ENCODE data around the gene NT5C3B. TPM values are rescaled to one million over a fixed set of nuclear protein-coding genes. Genes with fewer than 3 reads are reported as not detected.
"Not testable (repeated sequence)": the region's sequence is repeated elsewhere in the genome, so short reads cannot be mapped to it uniquely, and the experiment has no call there.

The NT5C3B gene
- total RNA-seq, 1 experiment from 2014 or later, result 48.8 TPM

DNA sequence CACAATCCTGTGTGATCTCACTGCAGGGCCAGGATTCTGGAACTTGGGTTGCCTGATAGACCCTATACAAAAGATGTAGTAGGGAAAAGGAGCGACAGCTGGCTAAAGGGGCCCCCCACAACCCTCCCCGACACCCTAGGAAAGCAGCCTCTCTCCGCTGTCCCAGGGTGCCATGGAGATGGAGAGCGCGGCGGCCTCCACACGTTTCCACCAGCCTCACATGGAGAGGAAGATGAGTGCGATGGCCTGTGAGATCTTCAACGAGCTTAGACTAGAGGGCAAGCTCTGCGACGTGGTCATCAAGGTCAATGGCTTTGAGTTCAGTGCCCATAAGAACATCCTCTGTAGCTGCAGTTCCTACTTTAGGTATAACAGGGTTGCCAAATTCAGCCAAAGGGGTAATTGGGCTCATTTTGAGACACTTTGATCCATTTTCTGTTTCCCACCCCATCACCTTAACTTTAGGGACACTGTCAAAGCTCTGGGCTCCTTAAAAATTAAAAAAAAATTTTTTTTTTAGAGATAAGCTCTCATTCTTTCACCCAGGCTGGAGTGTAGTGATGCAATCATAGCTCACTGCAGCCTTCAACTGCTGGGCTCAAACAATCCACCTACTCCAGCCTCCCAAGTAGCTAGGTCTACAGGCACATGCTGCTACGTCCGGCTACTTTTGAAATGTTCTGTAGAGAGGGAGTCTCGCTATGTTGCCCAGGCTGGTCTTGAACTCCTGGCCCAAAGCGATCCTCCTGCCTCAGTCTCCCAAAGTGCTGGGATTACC, 1.9 kb upstream of the NT5C3B start, which contains the start of gene KLHL10:
KLHL10 (plus strand) TSS at position 65 of the 778 bp plus-strand sequence; CDS start at position 173, 108 bp downstream.
- ChIA-PET POLR2A (ENCODE audit: unreplicated experiment) (interaction anchor here (0.6 kb wide), 1 partner anchor 83 kb away, joined by 7 read pairs; no protein-coding TSS in a partner anchor), CTCF (interaction anchor here (0.6 kb wide), 2 partner anchors 21 to 84 kb away, joined by 4 to 6 read pairs; no protein-coding TSS in a partner anchor)
- intact Hi-C loops (cut with micrococcal nuclease; ENCODE audit: unreplicated experiment), result no loop called here
- Histone ChIP-seq H3K79me2 (ENCODE audit: low read depth) (0 out of 2 replicates have a peak, but pooled peaks cover 8% of the 10 kb centered on the region), H3K36me3 (ENCODE audit: low read depth) (no peaks in the 10 kb centered on the region), H3K27ac (no peak within 1 kb of the TSS), H3K4me2 (peak within 1 kb of the TSS; percentile 93), H3K9me2 (ENCODE audit: insufficient read depth) (no peaks in the 10 kb centered on the region), H2AFZ (peak within 1 kb of the TSS; percentile 96), H3F3A (ENCODE audit: insufficient read depth, low read depth) (no peaks in the 10 kb centered on the region; the same call in 1 of the 2 replicates), H4K20me1 (ENCODE audit: insufficient read depth) (no peaks in the 10 kb centered on the region), H3K27me3 (ENCODE audit: insufficient read depth, low read depth) (no peaks in the 10 kb centered on the region), H3K4me1 (replicated peaks; ENCODE audit: insufficient read depth) (peaks cover 11% of the 10 kb centered on the region), H3K9me3 (ENCODE audit: insufficient read depth, low read depth) (no peaks in the 10 kb centered on the region), H3K4me3 (peak within 1 kb of the TSS; percentile 93; the same call in 1 of the 2 replicates)
- BruUV-seq (replicated peaks), result no TSS peak
- TF ChIP-seq, protein P1, sequence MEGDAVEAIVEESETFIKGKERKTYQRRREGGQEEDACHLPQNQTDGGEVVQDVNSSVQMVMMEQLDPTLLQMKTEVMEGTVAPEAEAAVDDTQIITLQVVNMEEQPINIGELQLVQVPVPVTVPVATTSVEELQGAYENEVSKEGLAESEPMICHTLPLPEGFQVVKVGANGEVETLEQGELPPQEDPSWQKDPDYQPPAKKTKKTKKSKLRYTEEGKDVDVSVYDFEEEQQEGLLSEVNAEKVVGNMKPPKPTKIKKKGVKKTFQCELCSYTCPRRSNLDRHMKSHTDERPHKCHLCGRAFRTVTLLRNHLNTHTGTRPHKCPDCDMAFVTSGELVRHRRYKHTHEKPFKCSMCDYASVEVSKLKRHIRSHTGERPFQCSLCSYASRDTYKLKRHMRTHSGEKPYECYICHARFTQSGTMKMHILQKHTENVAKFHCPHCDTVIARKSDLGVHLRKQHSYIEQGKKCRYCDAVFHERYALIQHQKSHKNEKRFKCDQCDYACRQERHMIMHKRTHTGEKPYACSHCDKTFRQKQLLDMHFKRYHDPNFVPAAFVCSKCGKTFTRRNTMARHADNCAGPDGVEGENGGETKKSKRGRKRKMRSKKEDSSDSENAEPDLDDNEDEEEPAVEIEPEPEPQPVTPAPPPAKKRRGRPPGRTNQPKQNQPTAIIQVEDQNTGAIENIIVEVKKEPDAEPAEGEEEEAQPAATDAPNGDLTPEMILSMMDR (conservative IDR thresholded peaks at IDR 0.05), result no peak
- TF ChIP-seq EZH2 (IDR thresholded peaks at IDR 0.05; ENCODE audit: low read depth), result no peak
- DNase-seq, result no peak

DNA sequence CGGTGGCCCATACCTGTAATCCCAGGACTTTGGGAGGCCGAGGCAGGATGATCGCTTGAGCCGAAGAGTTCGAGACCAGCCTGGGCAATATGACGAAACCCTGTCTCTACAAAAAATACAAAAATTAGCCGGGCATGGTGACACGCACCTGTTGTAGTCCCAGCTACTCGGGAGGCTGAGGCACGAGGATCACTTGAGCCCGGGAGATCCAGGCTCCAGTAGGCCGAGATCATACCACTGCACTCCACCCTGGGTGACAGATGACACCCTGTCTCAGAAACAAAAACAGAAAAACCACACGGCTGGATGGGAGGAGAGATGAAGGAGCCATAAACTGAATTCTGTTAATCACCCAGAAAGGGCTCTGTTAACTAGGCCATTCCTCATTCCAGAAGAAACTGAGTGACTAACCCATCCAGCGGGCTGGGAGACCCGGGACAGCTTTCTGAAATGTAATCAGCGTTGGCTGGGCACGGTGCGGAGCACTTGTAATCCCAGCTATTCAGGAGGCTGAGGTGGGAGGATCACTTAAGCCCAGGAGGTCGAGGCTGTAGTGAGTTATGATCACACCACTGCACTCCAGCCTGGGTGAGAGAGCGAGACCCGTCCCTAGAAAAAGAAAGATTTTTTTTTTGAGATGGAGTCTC, 641 bp upstream of the NT5C3B start:
- Histone ChIP-seq H3K4me2 (peak overlapping the region; percentile 93), H2AFZ (peak overlapping the region; percentile 96), H3K27ac (no peak overlapping the region), H3K36me3 (ENCODE audit: low read depth) (0 out of 2 replicates have a peak, but pooled peaks cover 3% of the 10 kb centered on the region), H3K4me1 (replicated peaks; ENCODE audit: insufficient read depth) (peaks cover 11% of the 10 kb centered on the region), H3K79me2 (ENCODE audit: low read depth) (0 out of 2 replicates have a peak, but pooled peaks cover 8% of the 10 kb centered on the region), H3K4me3 (peak overlapping the region; percentile 93), H3K27me3 (ENCODE audit: insufficient read depth, low read depth) (no peaks in the 10 kb centered on the region), H3F3A (ENCODE audit: insufficient read depth, low read depth) (no peaks in the 10 kb centered on the region), H3K9me3 (ENCODE audit: insufficient read depth, low read depth) (no peaks in the 10 kb centered on the region), H4K20me1 (ENCODE audit: insufficient read depth) (no peaks in the 10 kb centered on the region), H3K9me2 (ENCODE audit: insufficient read depth) (no peaks in the 10 kb centered on the region)
- intact Hi-C loops (cut with micrococcal nuclease; ENCODE audit: unreplicated experiment), result no loop called here
- BruUV-seq (replicated peaks), result no TSS peak
- ChIA-PET POLR2A (ENCODE audit: unreplicated experiment) (no interaction called here), CTCF (no interaction called here)
- TF ChIP-seq, protein P1 (conservative IDR thresholded peaks at IDR 0.05), result no peak
- no peak for TF ChIP-seq EZH2 (IDR thresholded peaks at IDR 0.05; ENCODE audit: low read depth)
- no peak for DNase-seq

DNA sequence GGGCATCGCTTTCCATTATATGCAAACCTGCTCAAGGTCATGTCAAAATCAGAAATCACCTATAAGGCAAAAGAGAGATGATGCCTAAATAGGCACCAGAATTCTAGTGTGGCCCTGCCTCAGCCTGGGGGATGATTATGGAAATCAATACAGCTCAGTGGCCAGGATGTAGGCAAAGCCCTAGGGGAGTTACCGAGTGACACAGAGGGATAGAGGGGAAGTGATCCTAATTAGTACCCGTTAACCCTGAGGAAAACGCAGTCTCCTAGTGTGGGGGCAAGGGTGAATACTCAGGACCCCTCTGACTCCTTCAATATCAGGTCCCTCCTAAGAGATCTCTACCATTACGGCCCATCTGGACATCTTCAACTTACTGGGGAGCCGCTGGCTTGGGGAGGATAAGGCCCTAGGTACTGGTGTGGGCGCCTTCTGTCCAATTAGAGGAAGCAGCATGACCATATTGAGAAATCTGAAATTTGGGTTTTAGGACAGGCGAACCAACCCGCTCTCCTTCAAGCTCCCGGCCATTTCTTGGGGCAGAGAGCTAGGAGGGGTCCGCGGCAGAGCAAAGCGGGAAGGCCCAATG, 725 bp downstream of the NT5C3B start:
- H3K9me3 ChIP-seq (ENCODE audit: insufficient read depth, low read depth), result no peaks in the 10 kb centered on the region
- POLR2A ChIA-PET (ENCODE audit: unreplicated experiment), result interaction anchor here (0.6 kb wide), 1 partner anchor 155 kb away, joined by 5 read pairs; no protein-coding TSS in a partner anchor

DNA sequence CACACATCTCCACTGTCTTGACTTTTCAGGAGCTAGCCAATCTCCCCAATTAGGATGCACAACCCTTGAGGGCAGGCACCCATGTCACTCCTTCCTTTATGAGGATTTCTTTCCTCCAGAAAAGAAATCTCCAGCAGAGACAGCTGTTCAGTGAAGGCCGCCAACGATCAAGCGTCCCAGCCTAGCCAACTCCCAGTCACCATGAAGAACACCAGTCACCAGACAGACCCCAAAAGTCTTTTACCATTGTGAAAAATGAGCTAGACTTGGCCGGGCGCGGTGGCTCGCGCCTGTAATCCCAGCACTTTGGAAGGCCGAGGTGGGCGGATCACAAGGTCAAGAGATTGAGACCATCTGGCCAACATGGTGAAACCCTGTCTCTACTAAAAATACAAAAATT, 6.1 kb downstream of the NT5C3B start:
- H2AFZ ChIP-seq; H3K27me3 ChIP-seq (ENCODE audit: insufficient read depth, low read depth); CTCF ChIA-PET; H3K4me1 ChIP-seq (replicated peaks; ENCODE audit: insufficient read depth); H3F3A ChIP-seq (ENCODE audit: insufficient read depth, low read depth); H3K79me2 ChIP-seq (ENCODE audit: low read depth); POLR2A ChIA-PET (ENCODE audit: unreplicated experiment); H3K9me2 ChIP-seq (ENCODE audit: insufficient read depth); H3K4me3 ChIP-seq; intact Hi-C loops (cut with micrococcal nuclease; ENCODE audit: unreplicated experiment); DNase-seq; H3K4me2 ChIP-seq; H4K20me1 ChIP-seq (ENCODE audit: insufficient read depth); BruUV-seq (replicated peaks); H3K9me3 ChIP-seq (ENCODE audit: insufficient read depth, low read depth); H3K27ac ChIP-seq: not testable (repeated sequence)
- peaks cover 16% of the 10 kb centered on the region for H3K36me3 ChIP-seq (ENCODE audit: low read depth)

More for the DNA sequence above, 725 bp downstream of the NT5C3B start:
- intact Hi-C loops (cut with micrococcal nuclease; ENCODE audit: unreplicated experiment), result no loop called here
- Histone ChIP-seq H3K4me1 (replicated peaks; ENCODE audit: insufficient read depth) (peaks cover 11% of the 10 kb centered on the region), H3K9me2 (ENCODE audit: insufficient read depth) (no peaks in the 10 kb centered on the region), H3K79me2 (ENCODE audit: low read depth) (0 out of 2 replicates have a peak, but pooled peaks cover 8% of the 10 kb centered on the region), H3K4me3 (peak overlapping the region; percentile 93), H3K36me3 (ENCODE audit: low read depth) (0 out of 2 replicates have a peak, but pooled peaks cover 8% of the 10 kb centered on the region), H3K27ac (no peak overlapping the region), H2AFZ (peak overlapping the region; percentile 100), H3F3A (ENCODE audit: insufficient read depth, low read depth) (no peaks in the 10 kb centered on the region), H4K20me1 (ENCODE audit: insufficient read depth) (no peaks in the 10 kb centered on the region), H3K27me3 (ENCODE audit: insufficient read depth, low read depth) (no peaks in the 10 kb centered on the region), H3K4me2 (peak overlapping the region; percentile 93)
- BruUV-seq (replicated peaks), result no TSS peak
- CTCF ChIA-PET, result no interaction called here
- DNase-seq, result no peak
- TF ChIP-seq, protein P1 (conservative IDR thresholded peaks at IDR 0.05), result no peak
- no peak for TF ChIP-seq EZH2 (IDR thresholded peaks at IDR 0.05; ENCODE audit: low read depth)
